HepG2 (cell line): Measurements from ENCODE around the gene GTPBP6. TPM values are rescaled to one million over a fixed set of nuclear protein-coding genes. Genes with fewer than 3 reads are reported as not detected.

Experiments
- ARID2 ChIP-seq: sonication (generic); formaldehyde crosslinking; IDR thresholded peaks from 2 replicates; pipeline ENCODE4 v1.8.1; 2022; ENCODE audit warnings: mild to moderate bottlenecking, missing genetic modification reagents, borderline replicate concordance
- ATF4 ChIP-seq, 2 experiments: fragments of 450-650 bp in 1 of 2; sonication (generic) in 1 of 2; formaldehyde crosslinking; IDR thresholded peaks; 2 replicates each; pipeline versions ENCODE4 v1.5.0 to v1.8.0; 2020 to 2022; ENCODE audit warnings: mild to moderate bottlenecking in 1 of 2, missing genetic modification reagents in 1 of 2
- HDAC2 ChIP-seq: sonication (generic); formaldehyde crosslinking; IDR thresholded peaks from 2 replicates; pipeline ENCODE4 v1.4.0; 2020; ENCODE audit warnings: missing genetic modification reagents
- KDM5A ChIP-seq: fragments of 200-600 bp; sonication (generic); IDR thresholded peaks from 2 replicates; pipeline ENCODE4 v1.7.0; 2018; ENCODE audit warnings: antibody characterized with exemption, mild to moderate bottlenecking, low read length, borderline replicate concordance
- MEIS1 ChIP-seq: sonication (generic); formaldehyde crosslinking; IDR thresholded peaks from 2 replicates; pipeline ENCODE4 v1.9.0; 2021; ENCODE audit warnings: mild to moderate bottlenecking, missing genetic modification reagents, moderate library complexity, borderline replicate concordance
- NCOA5 ChIP-seq: sonication (generic); formaldehyde crosslinking; IDR thresholded peaks from 2 replicates; pipeline ENCODE4 v1.4.0; 2020; ENCODE audit warnings: missing genetic modification reagents
- SALL2 ChIP-seq: sonication (generic); formaldehyde crosslinking; IDR thresholded peaks from 2 replicates; pipeline ENCODE4 v1.8.1; 2023; ENCODE audit warnings: mild to moderate bottlenecking, missing genetic modification reagents, inconsistent platforms
- SNRNP70 ChIP-seq: fragments of 200-400 bp; formaldehyde crosslinking; IDR thresholded peaks from 2 replicates; pipeline ENCODE4 v1.6.1; 2017; ENCODE audit warnings: mild to moderate bottlenecking, low read depth, low read length, moderate library complexity
- ZBTB39 ChIP-seq: sonication (generic); formaldehyde crosslinking; IDR thresholded peaks from 2 replicates; pipeline ENCODE4 v1.5.0; 2020; ENCODE audit warnings: missing genetic modification reagents
- ZMYM4 ChIP-seq: sonication (generic); formaldehyde crosslinking; IDR thresholded peaks from 2 replicates; pipeline ENCODE4 v1.8.1; 2023; ENCODE audit warnings: mild to moderate bottlenecking, missing genetic modification reagents
- ZNF235 ChIP-seq: sonication (generic); formaldehyde crosslinking; IDR thresholded peaks from 2 replicates; pipeline ENCODE4 v1.8.1; 2023; ENCODE audit warnings: mild to moderate bottlenecking, missing genetic modification reagents, borderline replicate concordance
- ZNF350 ChIP-seq: sonication (generic); formaldehyde crosslinking; IDR thresholded peaks from 2 replicates; pipeline ENCODE4 v1.4.0; 2020; ENCODE audit warnings: mild to moderate bottlenecking, low read depth, missing genetic modification reagents, borderline replicate concordance
- ZNF556 ChIP-seq: sonication (generic); formaldehyde crosslinking; IDR thresholded peaks from 2 replicates; pipeline ENCODE4 v1.4.0; 2020; ENCODE audit warnings: mild to moderate bottlenecking, missing genetic modification reagents, borderline replicate concordance
- ZZZ3 ChIP-seq: sonication (generic); formaldehyde crosslinking; IDR thresholded peaks from 2 replicates; pipeline ENCODE4 v1.4.0; 2020; ENCODE audit warnings: missing genetic modification reagents, mild to moderate bottlenecking, borderline replicate concordance
- polyA plus RNA-seq, 8 experiments: library from polyadenylated mRNA; depleted of rRNA in 3 of 8; stranded (reverse) in 7 of 8; unstranded in 1 of 8; fragments of >200 nt; fragmentation: Illumina TruSeq in 4 of 8; extraction: Trizol in 4 of 8; gene quantifications; 2 replicates each; pipeline versions ENCODE4 v1.2.1 to v1.2.3, GENCODE V29; 2011 to 2016; ENCODE audit warnings: low read depth in 4 of 8, missing spikeins in 1 of 8, mixed read lengths in 1 of 8; ENCODE audit not compliant: insufficient read depth in 1 of 8
- total RNA-seq, 5 experiments: library from RNA; depleted of rRNA; stranded (reverse); fragments of >200 nt; fragmentation: Illumina TruSeq; extraction: Trizol; gene quantifications; 2 replicates each; pipeline ENCODE4 v1.2.3, GENCODE V29; 2016; ENCODE audit warnings: low read depth in 1 of 5
- TF ChIP-seq, protein P1 (sequence below): fragments of 450-650 bp; IDR thresholded peaks from 2 replicates; pipeline ENCODE4 v1.6.1; 2017
- TF ChIP-seq, protein P2 (sequence below): sonication (generic); formaldehyde crosslinking; IDR thresholded peaks from 2 replicates; pipeline ENCODE4 v1.4.0; 2020; ENCODE audit warnings: missing genetic modification reagents, borderline replicate concordance
- TF ChIP-seq, protein P3 (sequence below): IDR thresholded peaks from 2 replicates; pipeline ENCODE4 v1.6.1; 2016; ENCODE audit warnings: missing compliant biosample characterization, missing genetic modification reagents, borderline replicate concordance

GTPBP6 gene
- total and polyA plus RNA-seq, 2 of the 13 experiments (the other 11 are each of a cell fraction or from before 2014, with no cell fraction given), result 20.2 to 39.6 TPM

GRCh38 chrX:275967-276580 is 42.5 kb downstream of the GTPBP6 start (continued):
- TF ChIP-seq ATF4 (CRISPR knock-in tag; IDR thresholded peaks at IDR 0.05) (0 out of 4 replicates have a peak, but pooled peaks of 1 of the 2 experiments have one; percentile 17), ZMYM4 (CRISPR knock-in tag) (no peak), ZBTB39 (CRISPR knock-in tag) (0 out of 2 replicates have a peak, but pooled peaks have one; percentile 26), ZNF556 (CRISPR knock-in tag) (0 out of 2 replicates have a peak, but pooled peaks have one; percentile 1), KDM5A (no peak; the same call in 1 of the 2 replicates), NCOA5 (CRISPR knock-in tag) (no peak), ZNF350 (CRISPR knock-in tag) (no peak; the same call in 1 of the 2 replicates), HDAC2 (0 out of 2 replicates have a peak, but pooled peaks have one; percentile 9), ZZZ3 (no peak), SALL2 (CRISPR knock-in tag) (no peak), MEIS1 (CRISPR knock-in tag) (0 out of 2 replicates have a peak, but pooled peaks have one; percentile 1), ZNF235 (CRISPR knock-in tag) (no peak), SNRNP70 (no peak), ARID2 (CRISPR knock-in tag) (0 out of 2 replicates have a peak, but pooled peaks have one; percentile 3)
- TF ChIP-seq, protein P1, sequence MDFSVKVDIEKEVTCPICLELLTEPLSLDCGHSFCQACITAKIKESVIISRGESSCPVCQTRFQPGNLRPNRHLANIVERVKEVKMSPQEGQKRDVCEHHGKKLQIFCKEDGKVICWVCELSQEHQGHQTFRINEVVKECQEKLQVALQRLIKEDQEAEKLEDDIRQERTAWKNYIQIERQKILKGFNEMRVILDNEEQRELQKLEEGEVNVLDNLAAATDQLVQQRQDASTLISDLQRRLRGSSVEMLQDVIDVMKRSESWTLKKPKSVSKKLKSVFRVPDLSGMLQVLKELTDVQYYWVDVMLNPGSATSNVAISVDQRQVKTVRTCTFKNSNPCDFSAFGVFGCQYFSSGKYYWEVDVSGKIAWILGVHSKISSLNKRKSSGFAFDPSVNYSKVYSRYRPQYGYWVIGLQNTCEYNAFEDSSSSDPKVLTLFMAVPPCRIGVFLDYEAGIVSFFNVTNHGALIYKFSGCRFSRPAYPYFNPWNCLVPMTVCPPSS, result no peak
- TF ChIP-seq, protein P2, sequence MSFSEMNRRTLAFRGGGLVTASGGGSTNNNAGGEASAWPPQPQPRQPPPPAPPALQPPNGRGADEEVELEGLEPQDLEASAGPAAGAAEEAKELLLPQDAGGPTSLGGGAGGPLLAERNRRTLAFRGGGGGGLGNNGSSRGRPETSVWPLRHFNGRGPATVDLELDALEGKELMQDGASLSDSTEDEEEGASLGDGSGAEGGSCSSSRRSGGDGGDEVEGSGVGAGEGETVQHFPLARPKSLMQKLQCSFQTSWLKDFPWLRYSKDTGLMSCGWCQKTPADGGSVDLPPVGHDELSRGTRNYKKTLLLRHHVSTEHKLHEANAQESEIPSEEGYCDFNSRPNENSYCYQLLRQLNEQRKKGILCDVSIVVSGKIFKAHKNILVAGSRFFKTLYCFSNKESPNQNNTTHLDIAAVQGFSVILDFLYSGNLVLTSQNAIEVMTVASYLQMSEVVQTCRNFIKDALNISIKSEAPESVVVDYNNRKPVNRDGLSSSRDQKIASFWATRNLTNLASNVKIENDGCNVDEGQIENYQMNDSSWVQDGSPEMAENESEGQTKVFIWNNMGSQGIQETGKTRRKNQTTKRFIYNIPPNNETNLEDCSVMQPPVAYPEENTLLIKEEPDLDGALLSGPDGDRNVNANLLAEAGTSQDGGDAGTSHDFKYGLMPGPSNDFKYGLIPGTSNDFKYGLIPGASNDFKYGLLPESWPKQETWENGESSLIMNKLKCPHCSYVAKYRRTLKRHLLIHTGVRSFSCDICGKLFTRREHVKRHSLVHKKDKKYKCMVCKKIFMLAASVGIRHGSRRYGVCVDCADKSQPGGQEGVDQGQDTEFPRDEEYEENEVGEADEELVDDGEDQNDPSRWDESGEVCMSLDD (CRISPR knock-in tag), result peak; percentile 27; the same call in 1 of the 2 replicates
- TF ChIP-seq, protein P3, sequence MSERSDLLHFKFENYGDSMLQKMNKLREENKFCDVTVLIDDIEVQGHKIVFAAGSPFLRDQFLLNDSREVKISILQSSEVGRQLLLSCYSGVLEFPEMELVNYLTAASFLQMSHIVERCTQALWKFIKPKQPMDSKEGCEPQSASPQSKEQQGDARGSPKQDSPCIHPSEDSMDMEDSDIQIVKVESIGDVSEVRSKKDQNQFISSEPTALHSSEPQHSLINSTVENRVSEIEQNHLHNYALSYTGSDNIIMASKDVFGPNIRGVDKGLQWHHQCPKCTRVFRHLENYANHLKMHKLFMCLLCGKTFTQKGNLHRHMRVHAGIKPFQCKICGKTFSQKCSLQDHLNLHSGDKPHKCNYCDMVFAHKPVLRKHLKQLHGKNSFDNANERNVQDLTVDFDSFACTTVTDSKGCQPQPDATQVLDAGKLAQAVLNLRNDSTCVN (CRISPR knock-in tag), result peak; percentile 26; the same call in 1 of the 2 replicates
